ENCODE data around the gene PRADC1. TPM values are rescaled to one million over a fixed set of nuclear protein-coding genes. Genes with fewer than 3 reads are reported as not detected.
"Not testable (repeated sequence)": the region's sequence is repeated elsewhere in the genome, so short reads cannot be mapped to it uniquely, and the experiment has no call there.

The PRADC1 gene
- total RNA-seq, 1 experiment from 2014 or later = 18.6 TPM

DNA sequence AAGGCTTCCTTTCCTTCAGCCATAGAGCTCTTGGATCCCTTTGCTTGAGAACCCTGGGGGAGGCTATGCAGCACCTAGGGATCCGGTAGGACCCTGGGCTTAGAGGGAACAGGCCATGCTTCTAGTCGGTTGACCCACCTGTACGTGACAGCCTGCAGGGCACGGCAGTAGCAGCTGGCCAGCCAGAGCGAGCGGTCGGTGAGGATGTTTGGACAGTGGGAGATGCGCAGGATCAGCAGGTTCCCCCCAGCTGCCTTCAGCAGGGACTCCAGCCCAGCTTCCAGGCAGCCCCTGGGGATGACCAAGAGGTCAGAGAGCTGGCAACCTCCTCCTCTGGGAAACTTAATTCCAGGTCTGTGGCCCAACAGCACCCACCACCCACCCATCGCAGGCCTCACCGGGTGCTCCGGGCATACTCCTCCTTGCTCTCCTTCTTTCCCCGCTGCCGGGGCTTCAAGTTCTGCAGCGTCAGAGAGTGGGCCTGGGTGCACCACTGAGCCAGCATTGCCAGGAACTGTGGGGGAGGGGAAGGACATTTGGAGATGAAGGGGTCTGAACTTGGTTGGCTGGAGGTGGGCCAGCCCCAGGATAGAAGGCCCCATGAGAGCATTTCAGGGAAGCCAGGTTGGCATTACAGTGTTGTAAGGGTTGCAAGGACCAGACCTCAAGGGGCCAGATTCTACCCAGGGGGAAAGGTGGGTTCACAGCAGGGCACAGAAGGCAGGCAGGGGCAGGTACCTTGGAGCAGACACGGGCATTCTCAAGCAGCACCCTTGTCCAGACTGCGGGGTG is 30.7 kb upstream of the PRADC1 start:
- Histone ChIP-seq H3K4me1 (ENCODE audit: control insufficient read depth, insufficient read depth, low read length) (no peaks in the 10 kb centered on the region), H3K36me3 (ENCODE audit: control insufficient read depth, insufficient read depth, low read length) (no peaks in the 10 kb centered on the region; the same call in 1 of the 2 replicates), H3K4me3 (ENCODE audit: low read depth in 2 of 2, low read length in 2 of 2) (no peak overlapping the region), H3K9me3 (ENCODE audit: control insufficient read depth, insufficient read depth, low read depth, low read length) (no peaks in the 10 kb centered on the region), H3K27ac (ENCODE audit: low read length) (no peak overlapping the region), H3K27me3 (ENCODE audit: control insufficient read depth, insufficient read depth, low read length) (no peaks in the 10 kb centered on the region)
- DNase-seq (ENCODE audit: low read depth, low spot score) (no peak), ATAC-seq (no peak)
- ChIA-PET CTCF (no interaction called here), POLR2A (interaction anchor here (1.1 kb wide), 1 partner anchor 473 kb away, joined by 5 read pairs; the partner anchor contains the start of gene TPRKB)
- in situ Hi-C loops (cut with HindIII; ENCODE audit: low pct_unique_long_range_greater_than_20kb, low sequenced_read_pairs) = no loop called here
- TF ChIP-seq, protein P1, sequence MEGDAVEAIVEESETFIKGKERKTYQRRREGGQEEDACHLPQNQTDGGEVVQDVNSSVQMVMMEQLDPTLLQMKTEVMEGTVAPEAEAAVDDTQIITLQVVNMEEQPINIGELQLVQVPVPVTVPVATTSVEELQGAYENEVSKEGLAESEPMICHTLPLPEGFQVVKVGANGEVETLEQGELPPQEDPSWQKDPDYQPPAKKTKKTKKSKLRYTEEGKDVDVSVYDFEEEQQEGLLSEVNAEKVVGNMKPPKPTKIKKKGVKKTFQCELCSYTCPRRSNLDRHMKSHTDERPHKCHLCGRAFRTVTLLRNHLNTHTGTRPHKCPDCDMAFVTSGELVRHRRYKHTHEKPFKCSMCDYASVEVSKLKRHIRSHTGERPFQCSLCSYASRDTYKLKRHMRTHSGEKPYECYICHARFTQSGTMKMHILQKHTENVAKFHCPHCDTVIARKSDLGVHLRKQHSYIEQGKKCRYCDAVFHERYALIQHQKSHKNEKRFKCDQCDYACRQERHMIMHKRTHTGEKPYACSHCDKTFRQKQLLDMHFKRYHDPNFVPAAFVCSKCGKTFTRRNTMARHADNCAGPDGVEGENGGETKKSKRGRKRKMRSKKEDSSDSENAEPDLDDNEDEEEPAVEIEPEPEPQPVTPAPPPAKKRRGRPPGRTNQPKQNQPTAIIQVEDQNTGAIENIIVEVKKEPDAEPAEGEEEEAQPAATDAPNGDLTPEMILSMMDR (IDR thresholded peaks at IDR 0.05) = no peak
- TF ChIP-seq SIN3A (IDR thresholded peaks at IDR 0.05; ENCODE audit: borderline replicate concordance, insufficient read depth, low read depth, low read length) (no peak), POLR2AphosphoS5 (IDR thresholded peaks at IDR 0.05; ENCODE audit: low read depth, low read length) (no peak), TCF7L2 (IDR thresholded peaks at IDR 0.05; ENCODE audit: low read depth, low read length) (no peak)
- TF ChIP-seq, protein P2, sequence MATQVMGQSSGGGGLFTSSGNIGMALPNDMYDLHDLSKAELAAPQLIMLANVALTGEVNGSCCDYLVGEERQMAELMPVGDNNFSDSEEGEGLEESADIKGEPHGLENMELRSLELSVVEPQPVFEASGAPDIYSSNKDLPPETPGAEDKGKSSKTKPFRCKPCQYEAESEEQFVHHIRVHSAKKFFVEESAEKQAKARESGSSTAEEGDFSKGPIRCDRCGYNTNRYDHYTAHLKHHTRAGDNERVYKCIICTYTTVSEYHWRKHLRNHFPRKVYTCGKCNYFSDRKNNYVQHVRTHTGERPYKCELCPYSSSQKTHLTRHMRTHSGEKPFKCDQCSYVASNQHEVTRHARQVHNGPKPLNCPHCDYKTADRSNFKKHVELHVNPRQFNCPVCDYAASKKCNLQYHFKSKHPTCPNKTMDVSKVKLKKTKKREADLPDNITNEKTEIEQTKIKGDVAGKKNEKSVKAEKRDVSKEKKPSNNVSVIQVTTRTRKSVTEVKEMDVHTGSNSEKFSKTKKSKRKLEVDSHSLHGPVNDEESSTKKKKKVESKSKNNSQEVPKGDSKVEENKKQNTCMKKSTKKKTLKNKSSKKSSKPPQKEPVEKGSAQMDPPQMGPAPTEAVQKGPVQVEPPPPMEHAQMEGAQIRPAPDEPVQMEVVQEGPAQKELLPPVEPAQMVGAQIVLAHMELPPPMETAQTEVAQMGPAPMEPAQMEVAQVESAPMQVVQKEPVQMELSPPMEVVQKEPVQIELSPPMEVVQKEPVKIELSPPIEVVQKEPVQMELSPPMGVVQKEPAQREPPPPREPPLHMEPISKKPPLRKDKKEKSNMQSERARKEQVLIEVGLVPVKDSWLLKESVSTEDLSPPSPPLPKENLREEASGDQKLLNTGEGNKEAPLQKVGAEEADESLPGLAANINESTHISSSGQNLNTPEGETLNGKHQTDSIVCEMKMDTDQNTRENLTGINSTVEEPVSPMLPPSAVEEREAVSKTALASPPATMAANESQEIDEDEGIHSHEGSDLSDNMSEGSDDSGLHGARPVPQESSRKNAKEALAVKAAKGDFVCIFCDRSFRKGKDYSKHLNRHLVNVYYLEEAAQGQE (IDR thresholded peaks at IDR 0.05; ENCODE audit: insufficient read depth in 1 of 2, low read depth in 2 of 2, low read length in 1 of 2) = no peak
- intact Hi-C loops (cut with micrococcal nuclease; ENCODE audit: unreplicated experiment) = no loop called here
- BruUV-seq (replicated peaks) = no TSS peak

DNA sequence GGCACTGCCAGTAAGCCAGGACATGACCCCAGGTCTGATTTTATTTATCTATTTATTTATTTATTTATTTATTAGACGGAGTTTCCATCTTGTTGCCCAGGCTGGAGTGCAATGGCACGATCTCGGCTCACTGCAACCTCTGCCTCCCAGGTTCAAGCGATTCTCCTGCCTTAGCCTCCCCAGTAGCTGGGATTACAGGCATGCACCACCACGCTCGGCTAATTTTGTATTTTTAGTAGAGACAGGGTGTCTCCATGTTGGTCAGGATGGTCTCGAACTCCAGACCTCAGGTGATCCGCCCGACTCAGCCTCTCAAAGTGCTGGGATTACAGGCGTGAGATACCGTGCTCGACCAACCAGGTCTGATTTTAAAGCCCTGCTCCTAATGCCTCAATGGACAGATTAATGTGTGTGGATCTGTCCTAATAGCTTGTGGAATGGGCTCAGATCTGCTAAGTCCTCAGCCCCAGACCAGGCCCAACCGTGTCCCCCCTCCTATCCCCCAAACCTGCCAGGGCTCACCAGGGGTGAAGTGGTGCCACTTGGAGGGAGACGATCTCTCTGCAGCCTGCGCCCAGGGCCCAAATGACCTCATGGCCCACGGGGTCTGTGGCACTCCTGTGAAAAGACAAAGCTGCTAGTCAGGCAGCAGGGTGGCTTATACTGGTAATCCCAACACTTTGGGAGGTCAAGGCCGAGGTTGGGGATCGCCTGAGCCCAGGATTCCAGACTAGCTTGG is 29.8 kb upstream of the PRADC1 start:
- in situ Hi-C loops (cut with HindIII; ENCODE audit: low pct_unique_long_range_greater_than_20kb, low sequenced_read_pairs); intact Hi-C loops (cut with micrococcal nuclease; ENCODE audit: unreplicated experiment); H3K4me3 ChIP-seq (ENCODE audit: low read depth in 2 of 2, low read length in 2 of 2); H3K9me3 ChIP-seq (ENCODE audit: control insufficient read depth, insufficient read depth, low read depth, low read length); H3K36me3 ChIP-seq (ENCODE audit: control insufficient read depth, insufficient read depth, low read length); DNase-seq (ENCODE audit: low read depth, low spot score); ATAC-seq; H3K4me1 ChIP-seq (ENCODE audit: control insufficient read depth, insufficient read depth, low read length); H3K27me3 ChIP-seq (ENCODE audit: control insufficient read depth, insufficient read depth, low read length); BruUV-seq (replicated peaks); H3K27ac ChIP-seq (ENCODE audit: low read length): not testable (repeated sequence)
- ChIA-PET POLR2A (interaction anchor here (1.1 kb wide), 1 partner anchor 474 kb away, joined by 5 read pairs; the partner anchor contains the start of gene TPRKB), CTCF (interaction anchor here (0.6 kb wide), 1 partner anchor 217 kb away, joined by 6 read pairs; no protein-coding TSS in a partner anchor)
